DMS53 treated with DMSO at 0.1 percent for 48 hours (cell line): Measurements from ENCODE around the gene OTOGL.
"Not testable (repeated sequence)": the region's sequence is repeated elsewhere in the genome, so short reads cannot be mapped to it uniquely, and the experiment has no call there.

ENCODE experiments used
- DNase-seq: peaks from one replicate; lab custom pipeline; 2025; ENCODE audit not compliant: unreplicated experiment; lab: John Stamatoyannopoulos, UW

OTOGL gene, protein sequence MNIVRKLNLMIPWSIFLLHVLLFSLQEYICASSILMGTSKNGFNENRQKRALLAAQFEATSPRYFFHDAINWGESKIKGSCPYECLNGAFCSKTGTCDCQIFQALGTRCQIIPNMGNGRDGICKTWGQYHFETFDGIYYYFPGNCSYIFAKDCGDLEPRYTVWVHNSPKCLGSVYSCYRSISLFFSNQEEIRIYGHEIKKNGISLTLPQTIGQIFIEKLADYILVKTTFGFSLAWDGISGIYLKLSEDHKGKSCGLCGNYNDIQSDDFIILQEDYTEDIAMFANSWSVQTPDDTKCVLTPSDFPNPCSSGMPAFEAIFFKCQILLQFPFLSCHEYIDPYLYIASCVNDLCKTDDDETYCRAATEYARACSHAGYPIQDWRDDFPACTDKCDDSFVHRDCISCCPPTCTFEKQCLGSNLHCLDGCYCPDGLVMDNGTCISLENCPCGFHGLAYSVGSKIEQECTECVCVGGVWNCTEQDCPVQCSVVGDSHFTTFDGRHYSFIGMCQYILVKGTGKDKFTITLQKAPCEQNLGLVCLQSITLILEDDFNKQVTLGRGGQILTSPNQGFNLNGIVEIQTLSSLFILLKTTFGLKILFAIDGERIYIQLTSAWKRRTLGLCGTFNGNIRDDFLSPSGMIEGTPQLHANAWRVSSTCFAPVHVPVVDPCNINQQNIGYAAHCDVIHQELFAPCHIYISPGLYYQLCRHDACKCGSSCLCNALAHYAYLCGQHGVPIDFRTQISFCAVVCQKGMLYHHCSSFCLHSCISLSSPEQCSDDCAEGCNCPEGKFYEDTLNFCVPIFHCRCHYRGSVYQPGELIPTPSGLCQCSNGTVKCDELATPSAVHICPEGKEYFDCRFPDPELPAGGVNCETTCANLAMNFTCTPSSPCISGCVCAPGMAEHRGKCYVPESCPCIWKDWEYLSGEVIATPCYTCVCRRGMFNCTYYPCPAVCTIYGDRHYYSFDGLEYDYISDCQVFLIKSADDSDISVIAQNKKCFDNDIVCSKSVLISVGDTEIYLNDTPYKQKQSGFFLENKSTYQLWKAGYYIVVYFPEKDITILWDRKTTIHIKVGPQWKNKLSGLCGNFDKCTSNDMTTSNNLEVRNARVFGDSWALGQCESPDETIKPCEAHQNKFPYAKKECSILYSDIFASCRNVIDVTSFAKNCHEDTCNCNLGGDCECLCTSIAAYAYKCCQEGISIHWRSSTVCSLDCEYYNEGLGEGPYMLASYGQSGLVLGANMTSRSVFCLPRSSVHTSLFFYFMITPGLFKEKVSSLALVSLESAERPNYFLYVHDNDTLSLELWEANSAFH (N-terminal part only)

DNA sequence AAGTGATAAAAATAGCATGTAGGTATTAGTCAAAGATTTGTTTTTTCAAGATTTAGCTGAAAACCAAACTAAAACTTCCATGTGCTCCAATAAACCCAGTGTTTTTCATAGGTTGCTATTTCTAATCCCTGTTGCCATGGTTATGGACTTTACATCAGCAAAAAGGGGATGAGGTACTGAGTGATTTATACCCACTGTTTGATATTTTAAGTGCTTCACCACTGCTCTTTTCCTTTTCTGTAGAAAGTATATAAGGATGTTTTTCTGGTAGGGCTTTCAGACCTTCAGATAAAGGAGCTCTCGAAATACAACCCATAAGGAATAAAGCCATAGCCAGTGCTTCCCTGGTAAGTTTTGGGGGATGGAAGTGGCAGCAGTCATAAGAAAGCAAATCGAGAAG lies at the start of gene OTOGL:
OTOGL (plus strand) TSS at position 279 of the 400 bp plus-strand sequence. CDS start 109,895 bp downstream, outside the sequence.
- DNase-seq = no peak

- no peak for DNase-seq
Observed at GRCh38 chr12:80050236-80050635, 49.1 kb upstream of the OTOGL start.

GRCh38 chr12:80053051-80053790 lies 46.1 kb upstream of the OTOGL start:
- no peak for DNase-seq

- no peak for DNase-seq
Observed at GRCh38 chr12:80056232-80056631, 43.1 kb upstream of the OTOGL start.

GRCh38 chr12:80056845-80057244 lies 42.5 kb upstream of the OTOGL start:
- DNase-seq = no peak

DNA sequence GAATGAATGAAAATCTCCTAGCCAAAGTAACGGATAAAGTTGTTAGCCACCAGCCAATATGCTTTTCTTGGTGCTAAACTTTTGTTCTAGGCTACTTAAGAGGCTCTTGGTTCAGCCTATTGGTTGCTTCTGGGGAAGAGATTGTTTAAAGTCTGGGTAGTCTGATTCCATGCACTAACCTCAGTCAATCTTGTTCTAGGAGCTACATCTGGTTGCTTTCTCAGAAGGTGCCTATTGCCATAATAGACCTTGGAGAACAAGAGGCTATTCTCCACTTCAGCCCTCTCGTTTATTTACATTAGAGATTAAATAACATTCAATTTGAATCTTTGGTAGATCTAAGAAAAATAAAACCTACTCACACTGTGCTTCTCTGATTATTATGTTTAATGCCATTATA lies 40.8 kb upstream of the OTOGL start:
- DNase-seq = no peak

GRCh38 chr12:80059102-80059501 lies 40.2 kb upstream of the OTOGL start:
- DNase-seq = no peak

- no peak for DNase-seq
Observed at GRCh38 chr12:80059875-80060274, 39.5 kb upstream of the OTOGL start.

DNA sequence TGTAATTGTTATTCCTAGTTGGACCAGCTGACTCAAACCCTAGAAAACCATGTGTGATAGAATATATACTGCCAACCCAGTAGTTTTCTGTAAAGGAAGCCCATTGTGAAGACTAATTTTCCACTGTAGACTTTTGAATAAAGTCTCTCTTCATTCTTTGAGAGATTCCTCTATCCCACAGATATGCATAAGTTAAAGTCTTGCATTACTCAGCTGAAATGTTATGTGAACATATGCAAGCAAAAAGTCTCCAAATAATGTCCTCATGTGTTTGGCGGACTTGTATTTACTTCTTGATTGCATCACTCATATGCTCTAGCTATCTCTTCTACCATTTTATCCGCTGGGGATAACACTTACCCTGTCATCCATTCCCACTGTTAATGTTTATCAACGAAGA lies 35.1 kb upstream of the OTOGL start:
- DNase-seq = no peak

- no peak for DNase-seq
Observed at GRCh38 chr12:80064951-80065350, 34.4 kb upstream of the OTOGL start.

- DNase-seq = no peak
Observed at GRCh38 chr12:80068173-80068572, 31.2 kb upstream of the OTOGL start.

DNA sequence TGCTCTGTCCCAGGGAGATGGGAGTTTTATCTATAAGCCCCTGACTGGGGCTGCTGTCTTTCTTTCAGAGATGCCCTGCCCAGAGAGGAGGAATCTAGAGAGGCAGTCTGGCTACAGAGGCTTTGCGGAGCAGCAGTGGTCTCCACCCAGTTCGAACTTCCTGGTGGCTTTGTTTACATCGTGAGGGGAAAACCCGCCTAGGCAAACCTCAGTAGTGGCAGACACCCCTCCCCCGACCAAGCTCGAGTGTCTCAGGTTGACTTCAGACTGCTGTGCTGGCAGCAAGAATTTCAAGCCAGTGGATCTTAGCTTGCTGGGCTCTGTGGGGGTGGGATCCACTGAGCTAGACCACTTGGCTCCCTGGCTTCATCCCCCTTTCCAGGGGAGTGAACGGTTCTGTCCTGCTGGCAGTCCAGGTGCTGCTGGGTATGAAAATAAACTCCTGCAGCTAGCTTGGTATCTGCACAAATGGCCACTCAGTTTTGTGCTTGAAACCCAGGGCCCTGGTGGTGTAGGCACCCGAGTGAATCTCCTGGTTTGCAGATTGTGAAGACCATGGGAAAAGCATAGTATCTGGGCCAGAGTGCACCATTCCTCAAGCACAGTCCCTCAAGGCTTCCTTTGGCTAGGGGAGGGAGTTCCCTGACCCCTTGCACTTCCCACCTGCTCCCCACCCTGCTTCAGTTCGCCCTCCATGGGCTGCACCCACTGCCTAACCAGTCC lies 15.3 kb upstream of the OTOGL start:
- DNase-seq = not testable (repeated sequence)

GRCh38 chr12:80086025-80086424 lies 13.3 kb upstream of the OTOGL start:
- no peak for DNase-seq

GRCh38 chr12:80087486-80088213 lies 11.7 kb upstream of the OTOGL start:
- DNase-seq = no peak

DNA sequence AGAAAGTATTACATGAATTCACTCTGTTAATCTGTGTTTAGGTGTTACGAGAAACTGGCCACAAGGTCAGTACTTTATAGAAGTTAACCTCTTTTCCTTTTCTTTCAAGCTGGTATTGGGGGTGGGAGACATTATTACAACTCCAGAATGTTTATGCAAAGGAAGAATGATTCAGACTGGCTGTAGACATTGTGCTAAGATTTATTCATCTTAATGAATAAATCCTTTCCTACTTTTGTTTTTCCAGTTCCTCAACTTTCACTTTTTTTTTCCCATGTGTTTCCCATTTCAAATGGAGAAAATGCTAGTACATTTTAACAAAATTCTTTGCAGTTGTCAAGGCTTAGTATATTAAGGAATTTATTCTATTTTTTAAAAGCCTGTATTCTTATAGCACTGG lies 1.3 kb downstream of the OTOGL start:
- no peak for DNase-seq

GRCh38 chr12:80101126-80101525 lies 1.8 kb downstream of the OTOGL start:
- DNase-seq = peak; percentile 74

GRCh38 chr12:80107221-80107620 lies 7.9 kb downstream of the OTOGL start:
- DNase-seq = no peak

GRCh38 chr12:80116735-80117134 lies 17.4 kb downstream of the OTOGL start:
- DNase-seq = no peak
